GM08714 (cell line): ENCODE data around the gene HBS1L.

Experiments
- H3K4me3 ChIP-seq: fragments of 200-500 bp; sonication (Bioruptor generic); 2 replicates; pipeline ENCODE4 v1.5.1; 2014; ENCODE audit warnings: mild to moderate bottlenecking, low read length, inconsistent platforms
- ZNF274 ChIP-seq: IDR thresholded peaks from 2 replicates; pipeline ENCODE4 v1.6.1; 2012; ENCODE audit warnings: mild to moderate bottlenecking, low read depth, low read length

HBS1L gene

GRCh38 chr6:134982161-134982560, 72.5 kb downstream of the HBS1L start:
- TF ChIP-seq ZNF274, result no peak
- H3K4me3 ChIP-seq, result no peak overlapping the region

GRCh38 chr6:134980846-134981245, 73.8 kb downstream of the HBS1L start:
- no peak for TF ChIP-seq ZNF274
- H3K4me3 ChIP-seq, result no peak overlapping the region

- TF ChIP-seq ZNF274, result no peak
- no peak overlapping the region for H3K4me3 ChIP-seq
Observed at GRCh38 chr6:134979142-134979541, 75.5 kb downstream of the HBS1L start.

GRCh38 chr6:134974370-134974769, 80.3 kb downstream of the HBS1L start:
- H3K4me3 ChIP-seq, result no peak overlapping the region
- no peak for TF ChIP-seq ZNF274

- no peak for TF ChIP-seq ZNF274
- no peak overlapping the region for H3K4me3 ChIP-seq
Observed at GRCh38 chr6:134967711-134968110, 86.9 kb downstream of the HBS1L start.

GRCh38 chr6:134964451-134965203, 90.0 kb downstream of the HBS1L start:
- no peak for TF ChIP-seq ZNF274

GRCh38 chr6:134962421-134962820, 92.2 kb downstream of the HBS1L start:
- TF ChIP-seq ZNF274, result no peak
- no peak overlapping the region for H3K4me3 ChIP-seq

More at GRCh38 chr6:134964451-134965203, 90.0 kb downstream of the HBS1L start:
- H3K4me3 ChIP-seq, result no peak overlapping the region

- no peak for TF ChIP-seq ZNF274
Observed at GRCh38 chr6:134961366-134961765, 93.3 kb downstream of the HBS1L start.

GRCh38 chr6:134959603-134960002, 95.0 kb downstream of the HBS1L start:
- no peak overlapping the region for H3K4me3 ChIP-seq
- no peak for TF ChIP-seq ZNF274

More at GRCh38 chr6:134961366-134961765, 93.3 kb downstream of the HBS1L start:
- H3K4me3 ChIP-seq, result no peak overlapping the region

GRCh38 chr6:134956676-134957075, 97.9 kb downstream of the HBS1L start:
- TF ChIP-seq ZNF274, result no peak
- H3K4me3 ChIP-seq, result no peak overlapping the region

GRCh38 chr6:134956032-134956431, 98.6 kb downstream of the HBS1L start:
- no peak overlapping the region for H3K4me3 ChIP-seq
- no peak for TF ChIP-seq ZNF274

GRCh38 chr6:134954272-134955000, 100.2 kb downstream of the HBS1L start:
- no peak overlapping the region for H3K4me3 ChIP-seq
- TF ChIP-seq ZNF274, result no peak

GRCh38 chr6:134951494-134952263, 102.9 kb downstream of the HBS1L start:
- no peak for TF ChIP-seq ZNF274
- no peak overlapping the region for H3K4me3 ChIP-seq

GRCh38 chr6:134950482-134950881, 104.1 kb downstream of the HBS1L start:
- no peak for TF ChIP-seq ZNF274

GRCh38 chr6:134949927-134950326, 104.7 kb downstream of the HBS1L start, which contains the start of gene ALDH8A1:
Gene ALDH8A1, minus strand, starts transcription at chr6:134950101. Its CDS starts 48 bp downstream, at chr6:134950053.
- H3K4me3 ChIP-seq, result no peak within 1 kb of the TSS
- TF ChIP-seq ZNF274, result no peak

More at GRCh38 chr6:134950482-134950881, 104.1 kb downstream of the HBS1L start:
- H3K4me3 ChIP-seq, result no peak overlapping the region
